OCI-LY3 (cell line): ENCODE measurements around the gene ID3.

Experiments used
- EZH2phosphoT487 ChIP-seq: fragments of 200-600 bp; shearing (Covaris generic); IDR thresholded peaks from 2 replicates; pipeline ENCODE4 v1.6.1; 2018; ENCODE audit warnings: antibody characterized with exemption, mixed run types, low read depth
- TF ChIP-seq, protein P1 (sequence below): fragments of 200-600, 300-600 bp; sonication (generic); IDR thresholded peaks from 2 replicates; pipeline ENCODE4 v1.5.1; 2014; ENCODE audit warnings: antibody characterized with exemption, low read length, low read depth

DNA sequence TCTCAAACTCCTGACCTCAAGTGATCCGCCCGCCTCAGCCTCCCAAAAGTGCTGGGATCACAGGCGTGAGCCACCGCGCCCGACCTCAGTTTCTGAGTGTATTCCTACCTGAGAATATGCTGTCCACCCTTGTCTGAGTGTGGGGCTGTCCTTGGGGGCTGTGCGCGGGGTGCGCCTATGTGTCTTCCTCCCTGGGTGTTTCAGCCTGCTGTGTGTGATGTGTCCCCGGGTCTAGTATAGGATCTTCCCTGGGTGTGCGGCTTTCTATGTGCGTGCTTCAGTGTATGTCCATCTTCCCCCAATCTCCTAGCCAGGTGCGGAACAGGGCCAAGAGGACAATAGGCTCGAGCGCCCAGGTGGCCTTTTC, 8.3 kb upstream of the ID3 start:
- TF ChIP-seq, protein P1, sequence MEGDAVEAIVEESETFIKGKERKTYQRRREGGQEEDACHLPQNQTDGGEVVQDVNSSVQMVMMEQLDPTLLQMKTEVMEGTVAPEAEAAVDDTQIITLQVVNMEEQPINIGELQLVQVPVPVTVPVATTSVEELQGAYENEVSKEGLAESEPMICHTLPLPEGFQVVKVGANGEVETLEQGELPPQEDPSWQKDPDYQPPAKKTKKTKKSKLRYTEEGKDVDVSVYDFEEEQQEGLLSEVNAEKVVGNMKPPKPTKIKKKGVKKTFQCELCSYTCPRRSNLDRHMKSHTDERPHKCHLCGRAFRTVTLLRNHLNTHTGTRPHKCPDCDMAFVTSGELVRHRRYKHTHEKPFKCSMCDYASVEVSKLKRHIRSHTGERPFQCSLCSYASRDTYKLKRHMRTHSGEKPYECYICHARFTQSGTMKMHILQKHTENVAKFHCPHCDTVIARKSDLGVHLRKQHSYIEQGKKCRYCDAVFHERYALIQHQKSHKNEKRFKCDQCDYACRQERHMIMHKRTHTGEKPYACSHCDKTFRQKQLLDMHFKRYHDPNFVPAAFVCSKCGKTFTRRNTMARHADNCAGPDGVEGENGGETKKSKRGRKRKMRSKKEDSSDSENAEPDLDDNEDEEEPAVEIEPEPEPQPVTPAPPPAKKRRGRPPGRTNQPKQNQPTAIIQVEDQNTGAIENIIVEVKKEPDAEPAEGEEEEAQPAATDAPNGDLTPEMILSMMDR: no peak
- no peak for TF ChIP-seq EZH2phosphoT487
